SU-DHL-6 (cell line): ENCODE results near the gene TANGO6.
"Not testable (repeated sequence)": the region's sequence is repeated elsewhere in the genome, so short reads cannot be mapped to it uniquely, and the experiment has no call there.

Source experiments
- H2AFZ ChIP-seq: fragments of 200-600 bp; sonication (generic); 2 replicates; pipeline ENCODE4 v1.6.1; 2014; ENCODE audit warnings: low read depth, mild to moderate bottlenecking, moderate library complexity, mixed read lengths, antibody characterized with exemption, low read length; ENCODE audit not compliant: severe bottlenecking
- H3F3A ChIP-seq: fragments of 200-600 bp; shearing (Covaris generic); 2 replicates; pipeline ENCODE4 v1.6.0; 2016; ENCODE audit warnings: antibody characterized with exemption, mild to moderate bottlenecking; ENCODE audit not compliant: insufficient read depth
- H3K27ac ChIP-seq: fragments of 200-600 bp; sonication (generic); 2 replicates; pipeline ENCODE4 v1.5.1; 2016; ENCODE audit warnings: low read depth, mild to moderate bottlenecking, low read length, moderate library complexity, mixed read lengths
- H3K27me3 ChIP-seq: fragments of 200-600 bp; sonication (generic), shearing (Covaris generic); 2 replicates; pipeline ENCODE4 v1.6.0; 2014; ENCODE audit warnings: mild to moderate bottlenecking, low read length
- H3K36me3 ChIP-seq: fragments of 200-600 bp; sonication (generic); 2 replicates; pipeline ENCODE4 v1.6.1; 2014; ENCODE audit warnings: mild to moderate bottlenecking, low read length, mixed read lengths
- H3K4me2 ChIP-seq: fragments of 300-600, 200-600 bp; shearing (Covaris generic), sonication (generic); 2 replicates; pipeline ENCODE4 v1.6.0; 2014; ENCODE audit warnings: low read length, low read depth, mild to moderate bottlenecking; ENCODE audit not compliant: poor library complexity, severe bottlenecking
- H3K4me3 ChIP-seq: fragments of 200-600 bp; sonication (generic); 2 replicates; pipeline ENCODE4 v1.5.1; 2014; ENCODE audit warnings: antibody characterized with exemption, low read length, mild to moderate bottlenecking, mixed read lengths; ENCODE audit not compliant: insufficient read depth, poor library complexity, severe bottlenecking
- H3K79me2 ChIP-seq: fragments of 200-600 bp; sonication (generic); 2 replicates; pipeline ENCODE4 v1.6.1; 2014; ENCODE audit warnings: mild to moderate bottlenecking, low read length, moderate library complexity; ENCODE audit not compliant: insufficient read depth
- H3K9ac ChIP-seq: fragments of 200-600 bp; sonication (generic); 2 replicates; pipeline ENCODE4 v1.7.0; 2014; ENCODE audit warnings: mild to moderate bottlenecking, low read length
- H3K9me2 ChIP-seq: fragments of 200-600 bp; sonication (generic); replicated peaks from 2 replicates; pipeline ENCODE4 v1.6.1; 2014; ENCODE audit warnings: low read length; ENCODE audit not compliant: insufficient read depth
- H3K9me3 ChIP-seq: fragments of 200-600 bp; sonication (generic); 2 replicates; pipeline ENCODE4 v1.6.1; 2014; ENCODE audit warnings: low read length, mixed read lengths; ENCODE audit not compliant: insufficient read depth
- H4K20me1 ChIP-seq: fragments of 200-600 bp; sonication (generic); 2 replicates; pipeline ENCODE4 v1.6.1; 2014; ENCODE audit warnings: low read depth, mild to moderate bottlenecking, antibody characterized with exemption, low read length, moderate library complexity, mixed read lengths
- CTCF ChIP-seq: fragments of 200-600 bp; sonication (generic); IDR thresholded peaks from one replicate; pipeline ENCODE4 v1.5.1; 2017; ENCODE audit warnings: antibody characterized with exemption, mild to moderate bottlenecking, low read length, moderate library complexity; ENCODE audit not compliant: insufficient read depth, poor library complexity, severe bottlenecking
- EZH2phosphoT487 ChIP-seq: fragments of 200-600 bp; sonication (generic), shearing (Covaris generic); conservative IDR thresholded peaks from 2 replicates; pipeline ENCODE4 v1.6.1; 2018; ENCODE audit warnings: mild to moderate bottlenecking, antibody characterized with exemption, low read length, moderate library complexity, mixed read lengths

Gene TANGO6

GRCh38 chr16:68987734-68988457 lies 144.6 kb downstream of the TANGO6 start:
- Histone ChIP-seq H3K4me3 (no peak overlapping the region), H3K27me3 (no peaks in the 10 kb centered on the region), H3K4me2 (no peak overlapping the region), H3K9me3 (no peaks in the 10 kb centered on the region), H3K27ac (no peak overlapping the region), H3F3A (no peaks in the 10 kb centered on the region), H2AFZ (no peak overlapping the region), H3K9me2 (no peaks in the 10 kb centered on the region), H3K36me3 (peaks cover 5% of the 10 kb centered on the region; the same call in 1 of the 2 replicates), H3K9ac (no peak overlapping the region), H3K79me2 (no peaks in the 10 kb centered on the region), H4K20me1 (no peaks in the 10 kb centered on the region)
- TF ChIP-seq CTCF (no peak), EZH2phosphoT487 (no peak)

GRCh38 chr16:68990172-68990845 lies 147.0 kb downstream of the TANGO6 start:
- not testable (repeated sequence) for H3K27me3 ChIP-seq, H3K4me2 ChIP-seq, H3K9me2 ChIP-seq, H3K27ac ChIP-seq, H3K4me3 ChIP-seq, H3F3A ChIP-seq, H3K79me2 ChIP-seq, H4K20me1 ChIP-seq, H3K36me3 ChIP-seq, H3K9me3 ChIP-seq, H2AFZ ChIP-seq, H3K9ac ChIP-seq

GRCh38 chr16:68991075-68991474 lies 147.7 kb downstream of the TANGO6 start:
- H3K4me3 ChIP-seq: no peak overlapping the region
- no peaks in the 10 kb centered on the region for H3F3A ChIP-seq
- H3K9me2 ChIP-seq: no peaks in the 10 kb centered on the region
- no peaks in the 10 kb centered on the region for H3K9me3 ChIP-seq
- no peak overlapping the region for H3K9ac ChIP-seq
- H4K20me1 ChIP-seq: no peaks in the 10 kb centered on the region
- H3K36me3 ChIP-seq: peaks cover 5% of the 10 kb centered on the region; the same call in 1 of the 2 replicates
- H3K27me3 ChIP-seq: no peaks in the 10 kb centered on the region
- no peaks in the 10 kb centered on the region for H3K79me2 ChIP-seq
- no peak overlapping the region for H3K4me2 ChIP-seq
- no peak overlapping the region for H2AFZ ChIP-seq
- no peak overlapping the region for H3K27ac ChIP-seq
- TF ChIP-seq CTCF (no peak), EZH2phosphoT487 (no peak)

GRCh38 chr16:68992521-68992920 lies 149.2 kb downstream of the TANGO6 start:
- TF ChIP-seq CTCF (no peak), EZH2phosphoT487 (no peak)
- Histone ChIP-seq H3K27ac (no peak overlapping the region), H3K27me3 (no peaks in the 10 kb centered on the region), H3K4me3 (no peak overlapping the region), H3K9ac (no peak overlapping the region), H3K4me2 (no peak overlapping the region), H3K36me3 (peaks cover 5% of the 10 kb centered on the region; the same call in 1 of the 2 replicates), H2AFZ (no peak overlapping the region), H3K79me2 (no peaks in the 10 kb centered on the region), H4K20me1 (no peaks in the 10 kb centered on the region), H3F3A (no peaks in the 10 kb centered on the region), H3K9me2 (no peaks in the 10 kb centered on the region), H3K9me3 (no peaks in the 10 kb centered on the region)
